ENCODE results near the gene ZMYND8.

DNA sequence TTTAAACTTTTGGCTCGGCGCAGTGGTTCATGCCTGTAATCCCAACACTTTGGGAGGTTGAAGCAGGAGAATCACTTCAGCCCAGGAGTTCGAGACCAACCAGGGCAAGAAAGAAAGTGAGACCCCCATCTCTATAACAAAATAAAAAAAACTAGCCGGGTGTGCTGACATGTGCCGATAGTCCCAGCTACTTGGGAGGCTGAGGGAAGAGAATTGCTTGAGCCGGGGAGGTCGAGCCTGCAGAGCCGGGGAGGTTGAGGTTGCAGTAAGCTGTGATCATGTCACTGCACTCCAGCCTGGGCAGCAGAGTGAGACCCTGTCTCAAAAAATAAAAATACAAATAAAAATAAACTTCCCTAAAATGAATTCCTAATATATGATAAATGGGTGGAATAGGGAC, 50.4 kb downstream of the ZMYND8 start:
- TF ChIP-seq, protein P1, sequence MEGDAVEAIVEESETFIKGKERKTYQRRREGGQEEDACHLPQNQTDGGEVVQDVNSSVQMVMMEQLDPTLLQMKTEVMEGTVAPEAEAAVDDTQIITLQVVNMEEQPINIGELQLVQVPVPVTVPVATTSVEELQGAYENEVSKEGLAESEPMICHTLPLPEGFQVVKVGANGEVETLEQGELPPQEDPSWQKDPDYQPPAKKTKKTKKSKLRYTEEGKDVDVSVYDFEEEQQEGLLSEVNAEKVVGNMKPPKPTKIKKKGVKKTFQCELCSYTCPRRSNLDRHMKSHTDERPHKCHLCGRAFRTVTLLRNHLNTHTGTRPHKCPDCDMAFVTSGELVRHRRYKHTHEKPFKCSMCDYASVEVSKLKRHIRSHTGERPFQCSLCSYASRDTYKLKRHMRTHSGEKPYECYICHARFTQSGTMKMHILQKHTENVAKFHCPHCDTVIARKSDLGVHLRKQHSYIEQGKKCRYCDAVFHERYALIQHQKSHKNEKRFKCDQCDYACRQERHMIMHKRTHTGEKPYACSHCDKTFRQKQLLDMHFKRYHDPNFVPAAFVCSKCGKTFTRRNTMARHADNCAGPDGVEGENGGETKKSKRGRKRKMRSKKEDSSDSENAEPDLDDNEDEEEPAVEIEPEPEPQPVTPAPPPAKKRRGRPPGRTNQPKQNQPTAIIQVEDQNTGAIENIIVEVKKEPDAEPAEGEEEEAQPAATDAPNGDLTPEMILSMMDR (IDR thresholded peaks at IDR 0.05) = no peak
- no peak for TF ChIP-seq POLR2A (IDR thresholded peaks at IDR 0.05)

Data from Peyer's patch (tissue), 4 donors.